NOMO-1 (cell line): Measurements from ENCODE around the gene CPED1.

ENCODE experiments used
- DNase-seq, 2 experiments: peaks; one replicate each; lab custom pipeline; 2025; ENCODE audit not compliant: unreplicated experiment in 2 of 2; lab: John Stamatoyannopoulos, UW

Gene CPED1

GRCh38 chr7:120988591-120989256 is at the start of gene CPED1:
CPED1 (plus strand) TSS chr7:120988711; CDS start chr7:120989622, 911 bp downstream.
- peak in 1 of 2 experiments; percentile 19 for DNase-seq

DNA sequence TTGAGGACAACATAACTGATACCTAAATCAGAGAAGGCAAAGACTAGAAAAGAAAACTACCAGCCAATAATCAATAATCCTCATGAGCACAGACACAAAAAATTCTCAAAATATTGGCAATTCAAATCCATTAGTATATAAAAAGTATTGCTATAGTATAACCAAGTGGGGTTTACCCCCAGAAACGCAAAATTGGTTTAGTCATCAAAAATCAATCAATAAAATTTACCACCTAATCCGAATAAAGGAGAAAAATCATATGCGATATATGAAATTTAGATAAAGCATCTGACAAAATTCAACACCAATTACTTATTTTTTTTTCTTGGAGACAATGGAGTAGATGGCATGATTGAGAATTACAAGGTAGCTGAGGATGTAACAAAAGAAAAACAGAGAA is 49.2 kb upstream of the CPED1 start:
- no peak for DNase-seq

DNA sequence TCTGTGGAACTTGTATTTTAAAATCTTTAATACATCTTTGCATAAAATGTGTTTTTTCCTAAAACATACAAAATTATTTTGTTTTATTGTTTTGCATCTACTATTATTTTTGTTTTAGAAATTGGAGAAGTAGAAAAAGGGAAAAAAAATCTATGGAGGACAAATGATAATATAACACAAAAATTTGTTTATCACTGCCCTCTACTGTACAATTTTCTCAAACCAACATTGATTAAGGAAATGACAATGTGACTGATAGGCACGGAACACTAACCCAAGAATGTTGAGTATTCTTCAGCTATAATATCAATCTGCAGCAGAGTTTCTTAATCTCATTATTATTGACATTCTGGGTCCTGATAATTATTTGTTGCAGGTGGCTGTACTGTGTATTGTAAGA is 47.4 kb upstream of the CPED1 start:
- no peak for DNase-seq

DNA sequence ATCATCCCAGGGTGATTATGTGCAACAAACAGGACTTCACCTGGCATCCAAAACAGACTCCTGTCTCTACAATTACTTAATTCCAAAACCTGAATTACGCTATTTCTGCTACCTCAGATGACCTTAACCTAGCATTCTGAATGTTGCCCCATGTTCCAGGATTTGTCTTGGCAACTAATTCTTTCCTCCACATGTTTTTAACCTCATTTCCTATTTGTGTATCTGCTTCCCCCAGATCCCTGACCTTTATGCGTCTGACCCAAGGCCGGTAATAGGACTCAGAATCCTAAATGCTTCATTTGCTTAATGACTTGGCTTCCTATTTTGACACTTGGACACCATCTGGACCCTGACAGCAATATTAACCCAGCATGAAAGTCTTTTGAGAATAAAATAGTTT is 46.7 kb upstream of the CPED1 start:
- DNase-seq: no peak

GRCh38 chr7:120942861-120943260 is 45.6 kb upstream of the CPED1 start:
- no peak for DNase-seq

- DNase-seq: no peak
Measured at GRCh38 chr7:120944826-120945562, 43.5 kb upstream of the CPED1 start.

DNA sequence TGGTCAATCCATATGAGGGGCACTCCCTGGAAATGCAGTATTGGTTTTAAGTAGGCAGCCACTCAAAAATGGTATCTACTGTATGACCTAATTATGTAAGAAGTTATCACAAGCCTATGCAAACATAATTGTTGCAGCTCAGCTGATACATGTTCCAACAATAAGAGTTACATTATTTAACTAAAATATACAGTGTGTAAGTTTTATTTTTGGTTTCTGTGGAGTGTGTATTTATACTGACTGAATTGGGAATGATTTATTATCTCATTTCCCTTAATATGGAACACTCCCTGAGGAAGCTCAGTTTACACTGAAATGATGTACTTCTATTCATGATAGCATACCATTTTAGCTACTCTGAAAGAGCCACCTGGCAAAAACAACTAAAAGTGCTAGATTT is 40.5 kb upstream of the CPED1 start:
- no peak for DNase-seq

DNA sequence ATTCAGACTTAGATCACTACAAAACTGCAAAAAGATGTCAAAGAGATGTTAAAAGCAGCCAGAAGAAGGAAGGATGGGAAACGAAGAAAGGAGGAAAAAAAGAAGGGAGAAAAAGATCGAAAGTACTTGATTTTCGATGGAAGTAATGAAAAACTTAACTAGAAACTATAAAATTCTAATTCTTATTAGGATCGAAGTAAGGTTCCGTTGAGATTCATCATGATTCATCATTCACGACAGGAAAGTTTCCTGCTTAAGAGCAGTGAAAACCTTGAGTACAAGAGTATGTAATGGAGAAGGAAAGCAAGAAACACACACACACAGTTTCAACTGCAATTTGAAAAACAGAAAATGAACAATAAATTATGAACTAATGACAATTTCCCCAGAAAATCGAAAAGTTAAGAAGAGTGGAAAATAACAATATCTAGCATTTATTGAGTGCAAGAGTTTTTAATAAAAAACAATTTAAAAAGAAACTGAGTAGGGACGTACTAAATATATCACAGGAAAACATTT is 39.1 kb upstream of the CPED1 start:
- DNase-seq: no peak

GRCh38 chr7:120949998-120950538 is 38.4 kb upstream of the CPED1 start:
- DNase-seq: peak in 1 of 2 experiments; percentile 0

- DNase-seq: peak; percentile 77 to 88
Measured at GRCh38 chr7:120950539-120951308, 37.8 kb upstream of the CPED1 start, which contains the start of gene ING3. ING3 (plus strand) TSS chr7:120950777; CDS start chr7:120950897, 120 bp downstream.

- no peak for DNase-seq
Measured at GRCh38 chr7:120951309-120951699, 37.2 kb upstream of the CPED1 start.

- DNase-seq: no peak
Measured at GRCh38 chr7:120951826-120952225, 36.7 kb upstream of the CPED1 start.

GRCh38 chr7:120955577-120956149 is 32.8 kb upstream of the CPED1 start:
- DNase-seq: no peak

DNA sequence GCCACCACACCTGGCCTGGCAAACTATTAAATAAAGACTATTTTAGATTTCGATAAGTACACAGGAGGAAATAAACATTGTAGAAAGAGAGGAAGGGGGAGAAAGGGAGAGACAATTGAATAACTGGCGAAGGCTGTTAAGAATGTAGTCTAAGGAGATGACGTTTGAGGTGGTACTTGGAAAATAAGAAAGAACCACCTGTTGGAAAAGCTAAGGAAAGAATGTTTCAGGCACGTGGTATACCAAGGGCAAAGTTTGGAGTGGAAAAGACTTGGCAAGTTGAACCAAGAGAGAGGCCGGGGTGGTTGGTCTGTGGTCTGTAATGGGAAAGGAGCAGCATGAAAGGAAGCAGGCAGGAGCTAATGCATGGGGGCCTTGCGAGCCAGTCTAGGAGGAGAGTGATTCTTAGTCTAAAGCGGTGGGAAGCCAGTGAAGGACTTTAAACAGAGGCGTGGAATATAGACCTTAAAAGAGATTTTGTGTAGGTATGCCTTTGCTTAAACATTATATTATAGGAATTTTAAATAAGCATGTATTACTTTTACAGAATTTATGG is 28.5 kb upstream of the CPED1 start:
- no peak for DNase-seq

GRCh38 chr7:120960714-120961113 is 27.8 kb upstream of the CPED1 start:
- no peak for DNase-seq

GRCh38 chr7:120961638-120962173 is 26.8 kb upstream of the CPED1 start:
- DNase-seq: no peak

DNA sequence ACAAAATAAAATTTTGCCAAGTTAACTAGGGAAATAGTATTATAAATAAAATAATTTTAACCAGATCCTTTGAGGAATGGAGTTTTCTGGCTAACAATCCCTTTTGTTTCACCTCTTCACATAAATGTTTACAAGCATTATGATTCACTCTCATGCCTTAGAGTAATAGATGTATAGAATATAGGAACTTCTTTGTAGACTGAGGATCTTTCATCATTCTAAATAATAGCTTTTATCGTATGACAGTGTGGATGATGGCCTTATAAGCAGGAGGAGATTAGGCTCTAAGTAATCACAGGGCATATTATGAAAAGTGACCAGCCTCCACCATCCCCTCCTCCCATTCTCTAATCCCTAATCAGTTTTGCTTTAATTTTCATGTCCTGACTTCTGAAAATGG is 24.4 kb upstream of the CPED1 start:
- no peak for DNase-seq

DNA sequence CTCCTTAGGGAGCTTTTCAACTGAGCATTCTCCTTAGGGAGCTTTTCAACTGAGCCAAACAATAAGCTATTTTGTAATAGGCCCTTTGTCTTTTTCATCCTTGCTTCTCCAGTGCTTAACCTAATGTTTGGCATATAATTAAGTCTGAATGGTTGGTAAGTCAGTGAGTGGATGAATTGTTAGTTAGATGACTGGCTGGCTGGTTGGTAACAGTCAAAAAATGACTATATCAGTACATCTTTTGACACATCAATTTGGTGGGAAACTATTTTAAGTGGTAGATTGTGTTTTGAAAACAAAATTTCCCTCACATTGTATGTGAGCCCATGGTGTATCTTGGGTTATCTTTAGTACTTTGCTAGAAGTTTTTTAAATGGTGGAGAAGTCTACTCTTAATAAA is 21.6 kb upstream of the CPED1 start:
- no peak for DNase-seq

DNA sequence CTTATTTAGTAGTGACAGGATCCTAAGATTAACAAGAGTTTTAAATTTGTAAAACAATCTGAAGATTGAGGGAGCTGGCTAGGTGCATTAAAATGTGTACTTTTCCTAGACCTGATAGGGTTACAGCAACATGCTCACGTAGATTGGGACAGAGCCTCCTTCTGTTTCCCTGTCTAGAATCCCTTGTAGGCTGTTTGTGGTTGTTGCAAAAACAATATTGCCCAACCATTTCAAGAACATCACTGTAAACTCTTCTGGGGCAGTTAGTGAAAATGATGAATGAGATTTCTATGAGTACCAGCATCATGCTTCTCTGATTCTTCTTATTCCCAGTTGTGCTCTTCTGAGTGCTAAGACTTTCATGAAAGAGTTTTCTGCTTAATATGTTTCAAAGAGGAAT is 14.7 kb upstream of the CPED1 start:
- no peak for DNase-seq
